ENCODE measurements around the gene POU5F2.
A peak's percentile ranks its signal among the peaks of the same experiment; 100 is the strongest.

POU5F2 gene, protein sequence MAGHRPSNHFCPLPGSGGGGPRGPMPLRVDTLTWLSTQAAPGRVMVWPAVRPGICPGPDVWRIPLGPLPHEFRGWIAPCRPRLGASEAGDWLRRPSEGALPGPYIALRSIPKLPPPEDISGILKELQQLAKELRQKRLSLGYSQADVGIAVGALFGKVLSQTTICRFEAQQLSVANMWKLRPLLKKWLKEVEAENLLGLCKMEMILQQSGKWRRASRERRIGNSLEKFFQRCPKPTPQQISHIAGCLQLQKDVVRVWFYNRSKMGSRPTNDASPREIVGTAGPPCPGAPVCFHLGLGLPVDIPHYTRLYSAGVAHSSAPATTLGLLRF

DNA sequence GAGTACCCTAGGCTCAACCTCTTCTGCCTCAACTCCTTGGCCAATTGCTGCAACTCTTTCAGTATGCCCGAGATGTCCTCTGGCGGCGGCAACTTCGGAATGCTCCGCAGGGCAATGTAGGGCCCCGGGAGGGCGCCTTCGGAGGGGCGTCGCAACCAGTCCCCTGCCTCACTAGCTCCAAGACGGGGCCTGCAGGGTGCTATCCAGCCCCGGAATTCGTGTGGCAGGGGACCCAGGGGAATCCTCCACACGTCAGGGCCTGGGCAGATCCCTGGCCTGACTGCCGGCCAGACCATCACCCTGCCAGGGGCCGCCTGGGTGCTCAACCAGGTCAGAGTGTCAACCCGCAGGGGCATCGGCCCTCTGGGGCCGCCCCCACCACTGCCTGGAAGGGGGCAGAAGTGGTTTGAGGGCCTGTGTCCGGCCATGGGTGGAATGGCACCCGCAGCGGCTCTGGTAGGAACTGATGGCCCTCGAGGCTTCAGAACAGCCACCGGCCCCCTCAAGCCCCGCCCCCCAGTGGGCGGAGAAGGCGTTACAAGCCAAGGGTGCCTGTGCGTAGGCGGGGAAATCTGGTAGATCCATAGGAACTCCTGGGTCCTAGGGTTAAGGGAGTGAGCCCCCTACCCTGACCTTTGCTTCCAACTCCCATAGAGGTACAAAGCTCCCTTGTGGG lies at the start of gene POU5F2:
Gene POU5F2, minus strand, starts transcription at position 465 of the 676 bp plus-strand sequence. Its CDS starts 37 bp downstream, at position 428.
- no peak for DNase-seq

DNA sequence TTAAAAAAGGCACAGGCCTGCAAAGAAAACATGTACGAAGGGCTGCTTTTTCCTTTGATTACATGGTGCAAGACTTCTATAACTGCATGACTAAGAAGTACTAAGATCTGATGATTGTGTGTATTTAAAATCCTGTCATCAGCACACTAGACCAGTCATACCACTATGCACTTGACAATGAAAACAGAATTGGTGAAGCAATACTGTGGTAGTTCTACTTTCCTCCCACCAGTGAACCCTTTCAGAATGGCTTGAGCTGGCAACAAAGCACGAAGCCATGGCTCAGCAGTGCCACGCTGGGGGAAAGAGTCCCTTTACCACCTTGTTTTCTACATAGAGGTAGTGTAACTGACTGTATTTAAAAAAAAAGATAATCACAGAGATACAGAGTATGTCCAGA lies 49.0 kb upstream of the POU5F2 start:
- no peak for DNase-seq

DNA sequence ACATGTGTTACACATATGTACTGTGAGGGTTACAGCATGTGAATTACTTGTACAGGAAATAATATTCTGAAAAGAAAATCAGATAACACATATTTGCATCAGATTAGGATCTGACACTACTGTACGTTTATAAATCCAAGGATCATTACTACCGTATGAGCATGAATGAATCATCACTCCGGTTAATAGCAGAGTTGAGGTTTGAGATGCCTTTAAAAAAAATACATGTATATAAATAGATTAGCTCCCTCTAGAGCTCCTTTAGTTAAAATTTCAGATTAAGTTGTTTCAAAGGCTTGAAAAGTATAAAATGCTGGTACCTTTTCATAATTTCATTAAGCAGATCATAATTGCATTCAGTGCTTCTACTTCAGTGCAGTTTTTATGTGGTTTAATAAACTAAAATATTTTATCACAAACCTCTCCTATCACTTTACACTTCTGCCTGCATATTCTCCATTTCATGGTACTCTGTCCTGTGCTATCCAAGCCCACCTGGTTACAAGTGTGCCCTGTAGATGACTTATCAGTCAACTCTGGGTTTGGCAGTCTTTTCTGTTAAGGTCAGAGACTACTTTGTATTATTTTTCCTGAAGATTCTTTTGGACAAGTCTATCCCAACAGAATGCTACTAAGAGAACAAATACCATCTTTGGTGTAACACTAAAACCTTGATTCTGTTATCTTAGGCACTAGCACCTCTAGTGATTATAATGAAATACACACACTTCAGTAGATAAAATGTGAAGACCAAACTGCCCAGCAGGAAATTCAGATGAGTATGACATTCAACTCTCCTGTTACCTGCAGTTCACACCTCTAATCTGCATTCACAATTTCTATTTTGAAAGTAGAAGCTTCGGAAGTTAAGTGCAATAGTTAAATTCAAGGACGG lies 48.0 kb upstream of the POU5F2 start:
- DNase-seq: no peak

DNA sequence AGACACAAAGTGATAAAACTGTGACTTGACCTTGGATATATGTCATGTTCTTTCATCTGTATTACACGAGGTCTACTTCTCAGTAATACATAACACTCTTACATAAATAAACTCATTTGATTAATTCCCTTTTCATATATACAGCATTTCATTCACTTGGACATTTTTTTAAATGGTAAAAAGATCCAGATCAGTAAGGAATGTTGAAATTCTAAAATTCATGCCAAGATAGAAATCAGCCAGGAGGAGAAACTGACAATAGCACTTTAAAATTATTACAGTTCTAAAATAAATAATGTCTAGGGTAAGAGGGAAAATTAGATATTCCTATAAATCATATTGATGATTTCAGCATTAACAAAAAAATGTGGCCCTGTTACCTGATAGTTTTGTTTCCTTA lies 46.2 kb upstream of the POU5F2 start:
- no peak for DNase-seq

DNA sequence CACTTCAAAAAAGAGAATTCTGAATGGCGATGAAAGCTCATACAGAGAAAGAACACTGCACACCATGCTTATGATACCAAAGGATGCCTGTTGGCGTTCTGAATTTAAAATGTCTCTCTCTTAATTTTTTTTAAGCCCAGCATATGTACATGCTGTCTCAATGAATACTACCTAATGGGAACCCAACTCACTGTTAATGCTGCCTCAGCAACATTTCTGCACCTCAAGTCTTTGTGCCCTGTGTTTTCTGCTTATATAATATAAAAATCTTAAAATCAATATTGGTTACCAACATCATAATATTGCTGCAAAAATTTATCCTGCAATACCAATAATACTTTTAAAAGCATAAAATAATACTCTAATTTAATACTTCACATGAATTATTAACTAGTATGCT lies 44.1 kb upstream of the POU5F2 start:
- DNase-seq: no peak

DNA sequence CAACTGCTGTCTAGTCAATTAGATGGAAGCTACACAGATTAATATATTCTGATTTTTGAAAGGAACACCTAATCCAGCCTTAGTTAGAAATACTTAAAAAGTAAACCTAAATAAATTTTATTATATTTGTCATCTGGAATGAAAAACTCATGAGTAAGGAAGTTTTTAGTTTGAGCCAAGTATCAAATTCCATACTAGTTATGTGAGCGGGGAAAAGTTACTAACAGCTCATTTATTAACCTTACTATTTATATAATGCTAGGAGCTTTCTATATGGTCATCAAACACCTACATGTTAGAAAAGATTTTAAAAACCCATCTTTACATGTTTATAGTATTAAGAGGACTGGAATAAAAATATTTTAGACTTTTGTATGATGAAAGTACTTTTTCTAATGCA lies 41.6 kb upstream of the POU5F2 start:
- DNase-seq: no peak

DNA sequence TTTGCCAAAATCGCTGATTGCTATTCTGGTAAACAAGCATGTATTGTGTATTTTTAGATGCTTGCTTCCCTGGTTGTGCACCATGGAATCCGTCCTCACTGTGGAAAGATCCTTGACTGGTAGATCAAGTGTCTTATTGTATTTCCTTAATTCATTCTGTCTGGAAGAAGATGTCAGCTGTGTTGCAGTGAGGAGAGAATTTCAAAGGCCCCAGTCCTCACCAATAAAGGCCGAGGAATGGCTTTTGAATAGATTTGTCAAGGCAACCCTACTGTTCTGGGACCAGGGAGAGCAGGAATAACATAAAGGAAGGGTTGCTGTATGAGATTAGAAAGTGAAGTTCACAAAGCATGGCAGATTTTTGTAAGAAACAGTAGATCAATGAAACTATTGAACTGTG lies 36.2 kb upstream of the POU5F2 start:
- DNase-seq: no peak

DNA sequence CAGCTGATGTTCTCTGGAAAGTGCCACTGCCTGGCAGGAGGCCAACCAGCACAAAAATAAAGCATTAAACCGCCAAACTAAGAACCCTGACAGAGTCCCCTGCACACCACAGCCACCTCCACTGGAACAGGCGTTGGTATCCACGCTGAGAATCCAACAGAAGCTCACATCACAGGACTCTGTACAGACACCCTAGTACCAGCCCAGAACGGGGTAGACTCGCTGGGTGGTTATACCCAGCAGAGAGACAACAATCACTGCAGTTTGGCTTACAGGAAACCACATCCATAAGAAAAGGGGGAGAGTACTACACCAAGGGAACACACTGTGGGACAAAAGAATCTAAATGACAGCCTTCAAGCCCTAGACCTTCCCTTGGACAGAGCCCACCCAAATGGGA lies 15.0 kb upstream of the POU5F2 start:
- DNase-seq: no peak

DNA sequence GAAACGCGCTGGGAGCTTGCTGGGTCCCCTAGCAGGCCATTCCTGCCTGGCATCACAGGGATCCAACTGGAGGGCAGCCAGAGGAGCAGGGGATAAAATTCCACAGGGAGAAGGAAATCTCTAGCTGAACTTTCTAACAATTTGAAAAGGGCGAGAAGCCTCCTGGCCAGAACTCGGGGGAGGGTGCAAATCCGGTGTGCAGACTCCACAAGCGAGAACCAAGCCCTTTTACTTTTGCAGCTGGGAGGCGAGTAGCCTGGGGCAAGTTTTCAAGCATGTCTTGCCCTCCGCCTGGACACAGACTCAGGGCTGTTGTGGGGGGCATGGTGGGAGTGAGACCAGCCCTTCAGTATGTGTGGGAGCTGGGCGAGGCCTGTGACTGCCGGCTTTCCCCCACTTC lies 14.3 kb upstream of the POU5F2 start:
- no peak for DNase-seq

DNA sequence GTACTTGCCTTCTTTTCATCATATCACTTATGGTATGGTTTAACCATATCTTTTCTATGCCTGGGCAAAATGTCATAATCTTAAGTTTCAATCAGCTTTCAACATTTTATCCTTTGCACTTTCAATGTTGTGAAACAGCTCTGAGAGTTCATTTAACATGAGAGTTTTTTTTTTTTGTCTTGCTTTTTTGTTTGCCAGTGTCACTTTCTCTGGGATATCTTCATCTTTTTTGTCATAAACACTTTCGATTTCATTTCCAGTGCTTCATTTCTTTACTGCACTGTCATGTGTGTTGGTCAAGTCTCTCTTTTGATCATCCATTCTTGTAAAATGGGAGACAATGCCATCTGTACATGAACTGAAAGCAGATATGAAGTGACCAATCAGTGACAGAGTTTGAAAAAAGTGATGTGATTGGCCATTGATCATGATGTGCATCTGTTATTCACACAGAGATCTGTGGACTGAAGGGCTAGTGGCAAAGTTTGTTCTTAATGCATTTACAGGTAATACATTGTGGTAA lies 7.5 kb upstream of the POU5F2 start:
- peak; percentile 21 for DNase-seq

DNA sequence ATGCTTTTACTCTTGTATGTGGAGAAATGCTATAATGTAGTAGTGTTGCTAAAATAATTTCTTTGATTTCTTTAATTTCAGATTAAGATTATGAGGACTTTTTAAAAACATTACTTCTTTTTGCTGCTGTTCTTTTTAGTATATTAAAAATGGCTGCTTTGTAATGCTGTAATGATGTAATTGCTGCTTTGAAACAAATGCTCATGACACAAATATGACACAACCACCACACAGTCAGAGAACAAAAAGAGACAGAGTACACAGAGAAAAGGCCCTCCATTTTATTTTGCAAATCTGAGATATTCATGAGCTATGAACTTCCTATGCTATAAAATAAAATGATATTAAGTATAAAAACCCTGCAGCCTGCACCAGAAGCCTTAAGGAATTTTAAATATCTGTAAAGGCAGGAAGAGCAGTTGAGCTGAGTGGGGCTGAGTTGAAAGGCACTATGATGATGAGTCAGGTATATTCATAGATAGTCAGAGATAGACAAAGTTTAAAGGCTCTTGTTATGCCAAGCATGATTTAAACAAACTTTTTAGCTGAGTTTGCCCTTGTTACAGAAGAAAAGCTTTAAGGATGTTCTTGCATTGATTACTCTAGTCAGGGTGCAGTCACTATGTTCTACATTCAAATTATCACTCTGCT lies 5.1 kb upstream of the POU5F2 start:
- no peak for DNase-seq

DNA sequence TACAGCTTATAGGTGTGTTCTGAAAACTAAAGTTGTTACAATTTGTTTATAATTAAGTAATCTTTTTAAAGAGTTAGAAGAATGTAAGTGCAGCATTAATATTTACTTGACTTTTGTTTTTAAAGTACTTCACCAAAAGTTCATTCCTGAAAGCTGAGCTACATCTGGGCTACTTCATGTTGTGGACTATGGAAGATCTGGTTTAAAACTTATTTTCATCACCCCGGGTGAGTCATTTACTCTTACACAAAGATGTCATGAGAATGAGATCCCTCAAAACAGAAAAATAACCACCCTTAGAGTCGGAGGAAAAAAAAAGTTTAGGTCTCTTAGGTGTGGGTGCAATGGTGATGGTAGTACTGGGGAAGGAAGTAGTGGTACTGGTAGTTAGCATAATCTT lies 5.1 kb downstream of the POU5F2 start:
- no peak for DNase-seq

DNA sequence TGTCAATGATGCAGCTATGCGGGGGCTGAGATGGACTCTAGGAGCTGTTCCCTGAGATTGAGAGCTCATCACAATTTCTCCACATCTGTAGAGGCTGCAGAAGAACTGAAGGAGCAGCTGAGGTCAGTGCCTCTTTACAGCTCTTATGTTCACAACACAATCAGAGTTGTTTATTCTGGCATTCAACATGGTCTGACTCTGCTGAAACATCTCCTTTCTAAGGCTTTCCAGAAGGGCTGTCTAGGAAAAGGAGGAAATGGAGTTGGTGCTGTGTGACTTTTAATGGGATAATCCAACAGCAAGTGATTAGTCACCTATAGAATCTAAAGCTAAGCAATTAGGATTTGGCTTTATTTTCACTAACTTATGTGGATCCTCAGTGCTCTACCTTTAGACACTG lies 6.0 kb downstream of the POU5F2 start:
- DNase-seq: no peak

DNA sequence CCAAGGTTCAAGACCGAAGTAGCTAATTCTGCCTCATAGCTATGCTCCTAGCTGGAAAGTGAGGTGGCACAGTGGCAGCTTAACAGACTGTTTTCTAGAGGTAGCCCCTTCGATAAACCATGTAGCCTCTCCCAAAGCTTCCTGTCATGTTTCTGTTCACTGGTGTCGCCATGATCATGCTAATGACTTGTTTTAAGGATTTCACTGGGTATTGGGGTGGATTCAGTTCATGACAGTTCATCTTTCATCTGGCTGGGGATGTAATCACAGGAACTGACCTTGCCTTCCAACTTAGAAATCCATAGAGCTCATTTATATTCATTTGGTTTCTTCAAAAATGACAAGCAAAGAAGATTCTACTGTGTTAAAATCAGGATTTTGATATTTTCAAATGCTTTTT lies 9.4 kb downstream of the POU5F2 start:
- DNase-seq: no peak

DNA sequence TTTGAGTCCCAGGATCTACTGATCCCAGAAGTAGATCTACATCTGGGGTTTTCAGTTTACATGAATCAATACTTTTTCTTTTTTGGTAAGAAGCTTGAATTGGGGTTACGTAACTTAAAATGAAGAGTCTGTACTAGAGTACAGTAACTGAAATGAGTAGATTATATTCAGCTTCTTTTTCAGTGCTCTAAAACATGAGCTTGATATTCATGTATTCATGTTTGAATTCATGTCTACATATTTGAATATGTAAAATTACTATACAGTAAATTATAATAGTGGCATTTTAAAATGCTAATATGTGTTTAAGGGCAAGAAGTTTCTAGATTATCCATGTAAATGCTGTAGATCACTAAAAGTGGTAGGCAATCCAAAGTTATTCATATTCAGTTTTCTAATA lies 14.8 kb downstream of the POU5F2 start:
- DNase-seq: no peak

DNA sequence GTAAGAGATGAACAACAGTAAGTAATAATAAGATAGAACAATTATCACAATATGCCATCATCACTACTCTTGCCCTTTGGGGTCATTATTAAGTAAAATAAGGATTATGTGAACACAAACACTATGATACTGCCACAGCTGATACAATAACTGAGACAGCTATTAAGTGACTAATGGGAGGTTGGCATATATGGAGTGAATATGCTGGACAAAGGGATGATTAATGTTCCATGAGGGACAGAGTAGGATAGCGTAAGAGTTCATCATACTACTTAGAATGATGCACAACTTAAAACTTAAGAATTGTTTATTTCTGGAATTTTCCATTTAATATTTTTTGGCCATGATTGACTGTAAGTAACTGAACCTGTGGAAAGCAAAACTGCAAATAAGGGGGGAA lies 16.6 kb downstream of the POU5F2 start:
- no peak for DNase-seq

DNA sequence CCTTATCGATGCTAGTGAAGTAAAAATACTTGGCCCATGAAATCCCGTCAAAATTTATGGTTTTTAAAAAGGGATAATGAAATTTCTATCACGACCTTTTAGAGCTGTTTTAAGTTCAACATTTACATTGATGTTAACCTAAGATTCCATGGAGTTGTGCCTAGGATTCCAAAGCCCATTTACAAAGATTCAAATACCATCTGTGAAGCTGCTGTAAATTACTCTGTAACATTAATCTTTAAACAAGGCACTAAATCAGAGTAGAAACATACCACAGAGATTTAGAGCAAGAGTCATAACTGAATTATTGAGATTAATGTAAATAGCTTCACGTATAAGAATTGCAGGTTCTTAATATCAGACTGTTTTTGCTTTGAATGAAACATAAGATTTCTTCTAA lies 17.7 kb downstream of the POU5F2 start:
- no peak for DNase-seq

DNA sequence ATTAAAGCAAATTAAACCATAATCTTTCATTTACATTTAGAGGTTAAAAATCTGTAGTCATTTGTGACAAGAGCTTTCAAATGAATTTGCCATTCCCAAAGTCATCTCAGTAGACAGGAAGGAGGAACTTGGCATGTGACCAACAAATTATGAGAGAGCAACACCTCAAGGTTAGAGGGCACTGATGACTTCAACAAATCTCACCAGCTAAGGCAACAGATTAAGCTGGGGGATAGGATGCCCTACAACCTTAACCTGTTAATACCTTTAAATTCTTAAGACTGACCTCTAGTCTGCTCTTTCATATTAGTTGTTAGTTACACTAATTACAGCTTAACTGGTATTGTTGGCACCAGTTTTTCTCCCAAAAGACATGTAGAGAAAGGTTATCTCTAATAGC lies 18.4 kb downstream of the POU5F2 start:
- DNase-seq: no peak

DNA sequence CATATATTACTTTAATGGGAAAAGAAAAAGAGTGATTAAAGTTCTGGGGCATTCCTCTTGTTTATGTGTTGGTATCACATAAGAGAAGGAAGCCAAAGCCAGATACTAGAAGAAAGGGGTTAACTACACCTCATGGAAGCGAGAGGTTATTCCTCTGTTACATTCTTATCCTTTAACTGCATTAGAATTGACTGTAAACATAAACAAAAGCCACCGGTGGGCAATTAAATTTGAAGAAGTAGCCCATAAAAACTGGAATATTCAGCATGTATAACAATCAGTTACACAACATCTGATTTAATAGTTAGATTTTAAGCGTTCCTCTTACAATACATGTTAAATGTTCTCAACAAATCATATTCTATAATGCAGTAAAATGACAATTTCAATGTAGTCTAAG lies 18.8 kb downstream of the POU5F2 start:
- no peak for DNase-seq

DNA sequence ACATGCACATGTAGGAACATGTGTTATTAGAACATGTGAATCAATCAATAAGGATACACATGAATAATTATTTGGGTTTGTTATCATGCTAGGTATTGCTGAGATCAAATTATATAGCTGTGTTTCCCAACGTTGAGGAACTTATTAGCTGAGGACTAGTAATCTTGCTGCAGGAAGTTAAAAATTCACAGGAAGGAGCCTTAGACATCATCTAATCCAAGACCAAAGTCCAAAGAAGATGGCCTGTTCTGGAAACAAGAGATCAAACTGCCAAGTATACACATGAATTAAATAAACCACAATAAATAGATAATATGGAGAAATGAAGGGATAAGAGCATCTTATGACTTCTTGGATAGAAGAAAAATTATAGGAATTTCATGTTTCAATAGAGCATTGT lies 19.9 kb downstream of the POU5F2 start:
- no peak for DNase-seq

DNA sequence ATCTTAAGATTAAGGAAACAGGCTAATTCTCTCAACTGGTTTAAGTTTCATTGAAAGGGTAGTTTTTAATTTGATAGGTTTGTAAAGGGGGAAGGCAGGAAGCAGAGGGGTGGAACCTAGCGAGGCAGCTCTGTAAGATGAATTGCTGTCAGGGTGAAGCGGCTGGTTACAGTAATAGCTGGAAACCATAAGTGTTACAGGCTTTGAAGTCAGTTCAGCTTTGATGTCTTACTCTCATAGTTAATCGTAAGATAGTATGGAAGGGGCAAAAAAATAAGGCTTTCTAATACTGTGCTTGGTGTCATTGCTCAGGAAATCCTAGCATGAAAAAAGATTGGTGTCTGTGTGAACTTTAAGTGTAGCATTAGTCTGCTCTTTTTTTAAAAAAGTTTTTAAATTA lies 20.3 kb downstream of the POU5F2 start:
- DNase-seq: peak; percentile 31

DNA sequence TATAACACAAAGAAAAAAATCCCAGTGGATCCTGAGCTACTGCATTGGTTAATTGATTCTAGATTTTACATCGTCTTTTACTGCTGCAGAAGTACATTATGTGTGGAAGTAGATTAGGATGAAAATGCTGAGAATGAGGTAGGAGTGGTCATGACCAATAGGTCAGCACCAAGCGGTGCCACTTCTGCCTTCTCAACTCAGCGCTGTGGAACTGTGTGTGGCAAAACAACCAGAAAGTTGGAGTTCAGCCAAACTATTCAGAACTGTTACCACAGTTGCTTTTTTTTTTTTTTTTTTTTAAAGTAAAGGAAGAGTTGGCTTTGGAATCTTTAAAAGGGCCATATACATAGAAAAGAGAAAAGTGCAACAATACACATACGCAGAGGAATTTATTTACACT lies 24.2 kb downstream of the POU5F2 start:
- no peak for DNase-seq

DNA sequence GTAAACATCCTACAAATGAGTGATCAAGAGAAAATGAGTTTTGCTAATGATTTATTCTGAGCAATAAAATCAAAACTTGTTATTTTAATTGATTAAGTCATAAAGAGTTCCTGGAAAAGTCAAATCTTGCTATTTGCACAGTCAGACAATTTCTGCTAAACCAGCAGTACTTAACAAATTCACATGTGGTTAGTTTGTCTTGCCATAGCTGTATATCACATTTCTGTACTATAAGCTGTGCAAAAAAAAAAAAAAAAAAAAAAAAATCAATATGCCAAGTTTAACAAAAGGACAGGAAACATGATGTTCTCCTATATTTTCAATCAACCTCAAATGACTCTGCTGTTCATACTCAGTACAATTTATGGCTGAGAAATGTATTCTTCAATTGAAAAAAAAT lies 24.9 kb downstream of the POU5F2 start:
- no peak for DNase-seq
